HEK293 (cell line): ENCODE measurements around the gene CCDC88C.
A peak's percentile ranks its signal among the peaks of the same experiment; 100 is the strongest.

ENCODE experiments used
- CTCF ChIA-PET: fragments of 350-600 bp; formaldehyde crosslinking; extraction: SDS; loops from one replicate; lab custom pipeline; 2021; ENCODE audit warnings: antibody characterized with exemption; lab: Yijun Ruan, JAX
- POLR2A ChIA-PET: fragments of 300-600 bp; formaldehyde crosslinking; extraction: SDS; loops from one replicate; lab custom pipeline; 2020; ENCODE audit warnings: antibody characterized with exemption, inconsistent platforms; lab: Yijun Ruan, JAX
- H3K27ac ChIP-seq: fragments of 200-500 bp; sonication (Bioruptor generic); 2 replicates; pipeline ENCODE4 v1.5.1; 2014; ENCODE audit warnings: low read depth, low read length, control low read depth, inconsistent platforms; ENCODE audit errors: extremely low read depth
- H3K36me3 ChIP-seq, 2 experiments: fragments of 200-500 bp in 1 of 2; sonication (Bioruptor generic) in 1 of 2; 1 replicate in 1 of 2; 2 replicates in 1 of 2; pipeline ENCODE4 v1.5.1; 2014 to 2017; ENCODE audit warnings: inconsistent platforms in 2 of 2, low read length in 2 of 2; ENCODE audit not compliant: control insufficient read depth in 2 of 2, insufficient read depth in 1 of 2
- H3K4me1 ChIP-seq: fragments of 200-500 bp; sonication (Bioruptor generic); 2 replicates; pipeline ENCODE4 v1.5.1; 2014; ENCODE audit warnings: mild to moderate bottlenecking, low read length, inconsistent platforms; ENCODE audit not compliant: control insufficient read depth, insufficient read depth
- H3K4me3 ChIP-seq: 2 replicates; pipeline ENCODE4 v1.5.1; 2011; ENCODE audit warnings: low read depth, mild to moderate bottlenecking, control low read depth, low read length, moderate library complexity
- H3K9me3 ChIP-seq: fragments of 200-500 bp; sonication (Bioruptor generic); 2 replicates; pipeline ENCODE4 v1.5.1; 2014; ENCODE audit warnings: low read depth, low read length, inconsistent platforms; ENCODE audit not compliant: control insufficient read depth, insufficient read depth
- FEZF1 ChIP-seq: fragments of 450-650 bp; formaldehyde crosslinking; IDR thresholded peaks from 2 replicates; pipeline ENCODE4 v1.5.1; 2016; ENCODE audit warnings: missing biosample characterization, missing genetic modification characterization
- GLIS1 ChIP-seq: fragments of 450-650 bp; formaldehyde crosslinking; IDR thresholded peaks from 2 replicates; pipeline ENCODE4 v1.5.1; 2016; ENCODE audit warnings: missing biosample characterization, missing genetic modification characterization
- HIC1 ChIP-seq: fragments of 450-650 bp; formaldehyde crosslinking; IDR thresholded peaks from 2 replicates; pipeline ENCODE4 v1.5.1; 2016; ENCODE audit warnings: missing biosample characterization, missing genetic modification characterization
- INSM2 ChIP-seq: fragments of 450-650 bp; formaldehyde crosslinking; IDR thresholded peaks from 2 replicates; pipeline ENCODE4 v1.5.1; 2016; ENCODE audit warnings: missing biosample characterization, missing genetic modification characterization
- OSR2 ChIP-seq: fragments of 450-650 bp; formaldehyde crosslinking; IDR thresholded peaks from 2 replicates; pipeline ENCODE4 v1.5.1; 2016; ENCODE audit warnings: missing biosample characterization, missing genetic modification characterization
- TCF7L2 ChIP-seq: IDR thresholded peaks from 2 replicates; pipeline ENCODE4 v1.6.1; 2011; ENCODE audit warnings: low read depth, mild to moderate bottlenecking, inconsistent platforms, low read length, moderate library complexity, borderline replicate concordance
- ZBTB20 ChIP-seq: fragments of 450-650 bp; formaldehyde crosslinking; IDR thresholded peaks from 2 replicates; pipeline ENCODE4 v1.5.1; 2016; ENCODE audit warnings: missing biosample characterization, missing genetic modification characterization
- ZBTB48 ChIP-seq: fragments of 450-650 bp; formaldehyde crosslinking; IDR thresholded peaks from 2 replicates; pipeline ENCODE4 v1.5.1; 2016; ENCODE audit warnings: missing biosample characterization, missing genetic modification characterization
- ZFP69B ChIP-seq: fragments of 450-650 bp; formaldehyde crosslinking; IDR thresholded peaks from 2 replicates; pipeline ENCODE4 v1.5.1; 2016; ENCODE audit warnings: missing biosample characterization, missing genetic modification characterization
- ZNF155 ChIP-seq: fragments of 450-650 bp; formaldehyde crosslinking; IDR thresholded peaks from 2 replicates; pipeline ENCODE4 v1.5.1; 2016; ENCODE audit warnings: missing biosample characterization, missing genetic modification characterization
- ZNF18 ChIP-seq: fragments of 450-650 bp; formaldehyde crosslinking; IDR thresholded peaks from 2 replicates; pipeline ENCODE4 v1.5.1; 2016; ENCODE audit warnings: missing biosample characterization, missing genetic modification characterization
- ZNF521 ChIP-seq: fragments of 450-650 bp; formaldehyde crosslinking; IDR thresholded peaks from 2 replicates; pipeline ENCODE4 v1.5.1; 2017; ENCODE audit warnings: missing biosample characterization, mild to moderate bottlenecking, missing genetic modification characterization
- ZNF555 ChIP-seq: fragments of 450-650 bp; formaldehyde crosslinking; conservative IDR thresholded peaks from 2 replicates; pipeline ENCODE4 v1.5.1; 2017; ENCODE audit warnings: missing biosample characterization, mild to moderate bottlenecking, missing genetic modification characterization, inconsistent platforms
- ZNF600 ChIP-seq: fragments of 450-650 bp; formaldehyde crosslinking; IDR thresholded peaks from 2 replicates; pipeline ENCODE4 v1.5.1; 2016; ENCODE audit warnings: missing biosample characterization, missing genetic modification characterization
- ZNF658 ChIP-seq: fragments of 450-650 bp; formaldehyde crosslinking; IDR thresholded peaks from 2 replicates; pipeline ENCODE4; 2016; ENCODE audit warnings: missing biosample characterization, missing genetic modification characterization

CCDC88C gene

GRCh38 chr14:91336093-91336450 is 81.5 kb downstream of the CCDC88C start:
- CTCF ChIA-PET, result interaction anchor here (3.6 kb wide), 1 partner anchor 12 kb away, joined by 18 read pairs; no protein-coding TSS in a partner anchor

GRCh38 chr14:91335191-91336092 is 82.2 kb downstream of the CCDC88C start:
- Histone ChIP-seq H3K4me3 (no peak overlapping the region), H3K36me3 (peaks cover 0 to 27% of the 10 kb centered on the region in 2 experiments; a peak in 1 of 3 replicates), H3K9me3 (no peaks in the 10 kb centered on the region), H3K27ac (no peak overlapping the region), H3K4me1 (no peaks in the 10 kb centered on the region)
- POLR2A ChIA-PET, result interaction anchor here (0.6 kb wide), 1 partner anchor 9 kb away, joined by 3 read pairs; no protein-coding TSS in a partner anchor
- CTCF ChIA-PET, result interaction anchor here (1.0 kb wide), 1 partner anchor 12 kb away, joined by 3 read pairs; no protein-coding TSS in a partner anchor
- TF ChIP-seq ZBTB48 (no peak), GLIS1 (tag by site-specific recombination) (peak; percentile 93)
- TF ChIP-seq, all 188 proteins: peak for 1

More at GRCh38 chr14:91336093-91336450, 81.5 kb downstream of the CCDC88C start:
- H3K36me3 ChIP-seq, result peaks cover 0 to 27% of the 10 kb centered on the region in 2 experiments; a peak in 1 of 3 replicates
- H3K9me3 ChIP-seq, result no peaks in the 10 kb centered on the region
- H3K4me1 ChIP-seq, result no peaks in the 10 kb centered on the region
- no peak overlapping the region for H3K27ac ChIP-seq
- no peak overlapping the region for H3K4me3 ChIP-seq
- POLR2A ChIA-PET, result no interaction called here
- no peak for TF ChIP-seq OSR2 (tag by site-specific recombination)
- no peak for TF ChIP-seq FEZF1 (tag by site-specific recombination)
- no peak for TF ChIP-seq ZNF658 (tag by site-specific recombination)
- no peak for TF ChIP-seq ZNF18 (tag by site-specific recombination)
- TF ChIP-seq ZNF555, result no peak
- TF ChIP-seq ZFP69B, result no peak
- TF ChIP-seq ZNF155 (tag by site-specific recombination), result no peak

GRCh38 chr14:91333650-91334039 is 84.0 kb downstream of the CCDC88C start:
- H3K36me3 ChIP-seq, result peaks cover 0 to 15% of the 10 kb centered on the region in 2 experiments; a peak in 1 of 3 replicates
- H3K4me1 ChIP-seq, result no peaks in the 10 kb centered on the region
- ChIA-PET CTCF (interaction anchor here (2.8 kb wide), 1 partner anchor 11 kb away, joined by 13 read pairs; no protein-coding TSS in a partner anchor), POLR2A (no interaction called here)
- H3K4me3 ChIP-seq, result no peak overlapping the region
- no peaks in the 10 kb centered on the region for H3K9me3 ChIP-seq
- no peak for TF ChIP-seq TCF7L2
- TF ChIP-seq HIC1 (tag by site-specific recombination), result no peak
- 0 out of 2 replicates have a peak, but pooled peaks have one; percentile 20 for TF ChIP-seq ZBTB20 (tag by site-specific recombination)
- no peak for TF ChIP-seq INSM2 (tag by site-specific recombination)
- TF ChIP-seq ZNF521 (tag by site-specific recombination), result no peak
- TF ChIP-seq ZNF600 (tag by site-specific recombination), result no peak
- H3K27ac ChIP-seq, result no peak overlapping the region
